ENCODE results near the gene BCL2. TPM values are rescaled to one million over a fixed set of nuclear protein-coding genes. Genes with fewer than 3 reads are reported as not detected.

BCL2 gene
- total RNA-seq, 2 donors from 2014 or later, result 14.8 to 38.4 TPM

GRCh38 chr18:63313396-63313917 is 6.1 kb downstream of the BCL2 start:
- Histone ChIP-seq H3K36me3 (no peaks in the 10 kb centered on the region), H3K4me1 (replicated peaks) (no peaks in the 10 kb centered on the region), H3K9me3 (no peaks in the 10 kb centered on the region), H3K27ac (no peak overlapping the region), H3K4me3 (no peak overlapping the region), H3K27me3 (replicated peaks; ENCODE audit: insufficient read depth) (no peaks in the 10 kb centered on the region)
- no peak for TF ChIP-seq CTCF (IDR thresholded peaks at IDR 0.05)
- no peak for TF ChIP-seq POLR2A (IDR thresholded peaks at IDR 0.05)
- no peak for TF ChIP-seq POLR2AphosphoS5 (IDR thresholded peaks at IDR 0.05)
- intact Hi-C loops (cut with DNase I), result no loop called here
- DNase-seq (ENCODE audit: low spot score), result no peak
- WGBS, result 82% methylated on average over 5 of the region's 5 CpGs

GRCh38 chr18:63312737-63313395 is 6.7 kb downstream of the BCL2 start:
- no peak overlapping the region for H3K27ac ChIP-seq
- no peaks in the 10 kb centered on the region for H3K27me3 ChIP-seq (replicated peaks; ENCODE audit: insufficient read depth)
- H3K36me3 ChIP-seq, result no peaks in the 10 kb centered on the region
- H3K4me3 ChIP-seq, result no peak overlapping the region
- no peaks in the 10 kb centered on the region for H3K4me1 ChIP-seq (replicated peaks)
- no peaks in the 10 kb centered on the region for H3K9me3 ChIP-seq
- no peak for TF ChIP-seq POLR2AphosphoS5 (IDR thresholded peaks at IDR 0.05)
- TF ChIP-seq POLR2A (IDR thresholded peaks at IDR 0.05), result no peak
- no peak for TF ChIP-seq CTCF (IDR thresholded peaks at IDR 0.05)
- no peak for DNase-seq (ENCODE audit: low spot score)
- WGBS, result 45% methylated on average over 5 of the region's 5 CpGs
- intact Hi-C loops (cut with DNase I), result no loop called here

GRCh38 chr18:63312019-63312409 is 7.6 kb downstream of the BCL2 start:
- no peak for TF ChIP-seq CTCF (IDR thresholded peaks at IDR 0.05)
- no peak for TF ChIP-seq POLR2AphosphoS5 (IDR thresholded peaks at IDR 0.05)
- no peak for TF ChIP-seq POLR2A (IDR thresholded peaks at IDR 0.05)
- intact Hi-C loops (cut with DNase I), result no loop called here
- no peaks in the 10 kb centered on the region for H3K27me3 ChIP-seq (replicated peaks; ENCODE audit: insufficient read depth)
- H3K4me1 ChIP-seq (replicated peaks), result no peaks in the 10 kb centered on the region
- no peaks in the 10 kb centered on the region for H3K9me3 ChIP-seq
- DNase-seq (ENCODE audit: low spot score), result no peak
- H3K36me3 ChIP-seq, result no peaks in the 10 kb centered on the region
- H3K27ac ChIP-seq, result no peak overlapping the region
- H3K4me3 ChIP-seq, result no peak overlapping the region
- WGBS, result 92% methylated on average over 3 of the region's 3 CpGs

GRCh38 chr18:63311118-63312018 is 8.2 kb downstream of the BCL2 start:
- no peak overlapping the region for H3K4me3 ChIP-seq
- intact Hi-C loops (cut with DNase I), result no loop called here
- DNase-seq (ENCODE audit: low spot score), result no peak
- WGBS, result 88% methylated on average over 8 of the region's 8 CpGs
- H3K27ac ChIP-seq, result no peak overlapping the region
- H3K4me1 ChIP-seq (replicated peaks), result no peaks in the 10 kb centered on the region
- TF ChIP-seq POLR2A (IDR thresholded peaks at IDR 0.05) (no peak), POLR2AphosphoS5 (IDR thresholded peaks at IDR 0.05) (no peak), CTCF (IDR thresholded peaks at IDR 0.05) (no peak)
- no peaks in the 10 kb centered on the region for H3K9me3 ChIP-seq
- no peaks in the 10 kb centered on the region for H3K36me3 ChIP-seq
- no peaks in the 10 kb centered on the region for H3K27me3 ChIP-seq (replicated peaks; ENCODE audit: insufficient read depth)

Measured in prostate gland (tissue), 2 donors.